Mucosa of descending colon (tissue), 3 donors: ENCODE measurements around the gene CAMSAP2. TPM values are rescaled to one million over a fixed set of nuclear protein-coding genes. Genes with fewer than 3 reads are reported as not detected.
A peak's percentile ranks its signal among the peaks of the same experiment; 100 is the strongest.

Source experiments
- ATAC-seq: fragments of 200-7000 bp; cut with Tn5 transposase; one replicate; pipeline ENCODE4 v1.9.1; 2020; ENCODE audit warnings: mild to moderate bottlenecking, moderate library complexity
- DNase-seq, 3 donors: peaks; one replicate each; pipeline ENCODE4 v3.0.0-alpha.2; 2020
- H3K36me3 ChIP-seq: fragments of 200-600 bp; one replicate; pipeline ENCODE4 v1.8.0; 2021; ENCODE audit warnings: low read depth, mild to moderate bottlenecking
- H3K4me1 ChIP-seq: fragments of 200-600 bp; one replicate; pipeline ENCODE4 v1.8.0; 2021; ENCODE audit warnings: low read depth, mild to moderate bottlenecking
- H3K4me3 ChIP-seq: fragments of 200-600 bp; one replicate; pipeline ENCODE4 v1.8.0; 2021; ENCODE audit warnings: mild to moderate bottlenecking
- H3K9me3 ChIP-seq: fragments of 200-600 bp; one replicate; pipeline ENCODE4 v1.8.0; 2021; ENCODE audit warnings: mild to moderate bottlenecking
- intact Hi-C, 2 donors: fragments of 100-400 bp; cut with DNase I in 1 of 2; cut with micrococcal nuclease in 1 of 2; formaldehyde crosslinking; loops; one replicate each; pipeline versions ENCODE4 v1.11.0 to v1.11.1; 2022; cut with DNase I, micrococcal nuclease
- total RNA-seq, 3 donors: library from RNA; stranded (reverse); fragmentation: NEBNext Ultra II Directional in 2 of 3; extraction: Animal tissue kit (Norgen Biotek cat#: 25700) in 2 of 3; gene quantifications; one replicate each; pipeline versions ENCODE4 v1.2.1 to v1.2.4, GENCODE V29; 2021 to 2023
- TF ChIP-seq, protein P1 (sequence below): fragments of 200-600 bp; IDR thresholded peaks from one replicate; pipeline ENCODE4 v1.8.0; 2022; ENCODE audit warnings: antibody characterized with exemption, mild to moderate bottlenecking
- donor health status: DM: no; HTN: no; CAD: no; lungs with moderate emphysema.
- donor health status: DM: no; HTN: no; CAD: no.
- donor health status: DM: no; HTN: yes; CAD: no.

Gene CAMSAP2
- total RNA-seq, 3 donors from 2014 or later: 5.0 to 34.0 (median 7.1) TPM

DNA sequence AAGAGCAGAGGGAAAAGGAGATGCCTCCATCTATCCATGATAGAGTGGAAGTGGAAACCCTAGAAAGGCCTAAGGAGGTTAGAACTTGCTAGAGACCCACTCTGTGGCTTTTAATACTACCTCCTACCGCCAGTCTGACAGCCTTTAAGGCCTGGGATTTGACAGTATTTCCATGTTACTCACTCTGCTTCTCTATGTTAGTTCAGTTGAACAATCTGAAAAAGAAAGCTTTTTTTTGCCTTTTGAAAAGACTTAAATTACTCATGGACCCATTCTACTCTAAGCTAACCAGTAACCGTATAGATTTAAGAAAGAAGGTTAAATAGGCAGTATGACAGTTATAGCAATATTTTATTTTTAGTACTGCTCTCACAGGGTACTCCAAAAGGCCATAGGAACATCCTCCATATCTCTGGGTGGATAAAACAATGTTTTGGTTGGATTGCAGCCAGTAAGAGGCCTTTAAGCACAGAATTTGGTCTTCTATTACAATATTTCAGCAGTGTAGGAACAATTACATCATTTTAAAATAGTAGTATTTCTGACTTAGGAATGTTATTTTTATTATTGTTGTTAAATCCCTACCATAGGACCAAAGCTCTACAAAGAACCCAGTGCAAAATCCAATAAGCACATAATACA lies 118.1 kb downstream of the CAMSAP2 start:
- no peak for DNase-seq
- intact Hi-C loops: no loop called here
- no peaks in the 10 kb centered on the region for H3K36me3 ChIP-seq

DNA sequence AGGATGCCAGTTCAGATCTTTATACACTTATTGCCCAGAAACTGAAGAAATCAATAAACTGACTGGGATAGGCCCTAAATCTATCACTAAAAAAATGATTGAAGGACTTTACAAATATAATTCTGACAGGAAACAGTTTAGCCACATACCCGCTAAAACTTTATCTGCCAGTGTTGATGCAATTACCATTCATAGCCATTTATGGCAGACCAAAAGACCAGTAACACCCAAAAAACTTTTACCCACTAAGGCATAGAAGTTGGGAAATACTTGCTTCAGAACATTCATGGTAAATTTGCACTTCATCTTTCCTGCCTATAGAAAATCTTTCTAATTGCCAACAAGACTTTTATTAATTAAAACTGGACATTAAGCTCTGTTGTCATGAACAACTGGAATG lies 119.1 kb downstream of the CAMSAP2 start:
- no peak for DNase-seq
- Histone ChIP-seq H3K36me3 (no peaks in the 10 kb centered on the region), H3K9me3 (no peaks in the 10 kb centered on the region), H3K4me3 (no peak overlapping the region), H3K4me1 (no peaks in the 10 kb centered on the region)
- intact Hi-C loops: no loop called here
- ATAC-seq: no peak
- TF ChIP-seq, protein P1, sequence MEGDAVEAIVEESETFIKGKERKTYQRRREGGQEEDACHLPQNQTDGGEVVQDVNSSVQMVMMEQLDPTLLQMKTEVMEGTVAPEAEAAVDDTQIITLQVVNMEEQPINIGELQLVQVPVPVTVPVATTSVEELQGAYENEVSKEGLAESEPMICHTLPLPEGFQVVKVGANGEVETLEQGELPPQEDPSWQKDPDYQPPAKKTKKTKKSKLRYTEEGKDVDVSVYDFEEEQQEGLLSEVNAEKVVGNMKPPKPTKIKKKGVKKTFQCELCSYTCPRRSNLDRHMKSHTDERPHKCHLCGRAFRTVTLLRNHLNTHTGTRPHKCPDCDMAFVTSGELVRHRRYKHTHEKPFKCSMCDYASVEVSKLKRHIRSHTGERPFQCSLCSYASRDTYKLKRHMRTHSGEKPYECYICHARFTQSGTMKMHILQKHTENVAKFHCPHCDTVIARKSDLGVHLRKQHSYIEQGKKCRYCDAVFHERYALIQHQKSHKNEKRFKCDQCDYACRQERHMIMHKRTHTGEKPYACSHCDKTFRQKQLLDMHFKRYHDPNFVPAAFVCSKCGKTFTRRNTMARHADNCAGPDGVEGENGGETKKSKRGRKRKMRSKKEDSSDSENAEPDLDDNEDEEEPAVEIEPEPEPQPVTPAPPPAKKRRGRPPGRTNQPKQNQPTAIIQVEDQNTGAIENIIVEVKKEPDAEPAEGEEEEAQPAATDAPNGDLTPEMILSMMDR: no peak

More for the DNA sequence above, 118.1 kb downstream of the CAMSAP2 start:
- Histone ChIP-seq H3K4me3 (no peak overlapping the region), H3K9me3 (no peaks in the 10 kb centered on the region), H3K4me1 (no peaks in the 10 kb centered on the region)
- ATAC-seq: no peak
- TF ChIP-seq, protein P1: no peak

DNA sequence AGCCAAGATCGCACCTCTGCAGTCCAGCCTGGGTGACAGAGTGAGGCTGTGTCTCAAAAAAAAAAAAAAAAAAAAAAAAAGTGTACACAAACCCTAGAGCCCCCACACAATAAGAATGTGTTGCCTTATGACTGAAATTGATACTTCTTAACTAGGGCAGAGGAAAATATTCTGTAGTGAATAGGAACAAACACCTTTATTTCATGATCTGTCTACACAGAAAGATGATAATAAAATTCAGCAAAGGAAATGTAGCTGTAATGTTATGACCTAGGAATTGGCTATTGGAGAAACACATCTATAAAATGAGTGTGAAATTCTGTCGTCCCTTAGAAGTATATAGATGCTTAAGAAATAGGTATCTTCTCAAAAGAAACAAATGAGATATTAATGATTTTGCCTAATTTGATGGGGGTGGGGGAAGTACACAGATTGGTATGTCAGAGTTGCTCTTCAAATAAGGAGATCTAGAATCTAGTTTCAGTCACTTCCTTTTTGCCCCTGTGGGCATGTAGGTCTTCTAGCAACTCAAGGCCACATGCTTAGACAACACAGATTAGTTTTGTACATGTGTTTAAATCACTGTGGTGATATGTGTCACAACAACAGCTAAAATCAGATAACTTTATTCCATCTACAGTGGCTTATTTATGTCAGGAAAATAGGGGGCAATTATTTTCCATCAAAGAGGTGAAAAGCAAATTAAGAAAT lies 123.4 kb downstream of the CAMSAP2 start:
- TF ChIP-seq, protein P1: no peak
- ATAC-seq: no peak

DNA sequence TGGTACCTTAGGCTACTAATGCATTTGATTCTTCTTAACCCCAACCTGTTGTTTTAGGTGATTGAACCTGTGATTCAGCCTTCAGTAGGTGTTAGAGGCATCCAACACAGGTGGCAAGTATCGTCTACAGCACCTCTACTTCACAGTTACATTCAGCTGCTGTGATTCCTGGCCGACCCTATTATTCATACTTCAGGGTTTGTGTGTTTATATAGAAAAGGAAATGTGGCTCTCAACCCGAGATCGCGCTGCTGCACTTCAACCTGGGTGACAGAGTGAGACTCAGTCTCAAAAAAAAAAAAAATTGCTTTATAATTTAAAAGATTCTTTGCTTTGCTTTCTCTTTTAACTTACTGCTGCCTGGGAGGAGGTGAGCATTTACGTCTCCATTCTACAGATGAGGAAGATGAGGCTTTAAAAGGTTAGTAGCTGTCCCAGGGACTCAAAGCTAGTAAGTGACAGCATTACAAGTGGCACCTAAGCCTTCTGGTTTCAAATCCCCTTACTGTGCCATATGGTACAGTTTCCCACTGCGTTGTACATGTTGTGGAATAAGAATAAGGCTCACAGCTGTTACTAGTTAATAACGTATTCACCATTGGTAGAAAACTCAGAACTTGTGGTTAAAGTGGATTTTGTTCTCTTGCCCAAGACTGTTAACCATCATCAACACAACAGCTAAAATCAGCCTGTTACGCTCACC lies 124.2 kb downstream of the CAMSAP2 start:
- no peak for DNase-seq

More for the DNA sequence above, 123.4 kb downstream of the CAMSAP2 start:
- Histone ChIP-seq H3K9me3 (no peaks in the 10 kb centered on the region), H3K36me3 (no peaks in the 10 kb centered on the region), H3K4me1 (no peaks in the 10 kb centered on the region), H3K4me3 (no peak overlapping the region)
- intact Hi-C loops: no loop called here
- no peak for DNase-seq

DNA sequence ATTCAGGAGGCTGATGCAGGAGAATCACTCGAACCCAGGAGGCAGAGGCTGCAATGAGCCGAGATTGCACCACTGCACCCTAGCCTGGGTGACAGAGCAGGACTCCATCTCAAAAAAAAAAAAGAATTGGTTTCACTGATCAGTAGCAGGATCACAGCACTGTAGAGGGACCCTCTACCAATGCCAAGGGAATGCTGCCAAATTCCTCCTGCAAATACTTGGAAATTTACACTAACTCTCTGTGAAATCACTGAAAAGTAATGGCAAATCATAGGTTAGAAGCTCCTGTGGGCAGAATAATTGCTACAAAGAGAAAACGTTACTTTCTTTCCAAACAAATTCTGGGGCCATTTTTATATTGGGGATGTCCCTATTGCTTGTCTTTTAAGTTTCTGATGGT lies 127.4 kb downstream of the CAMSAP2 start:
- intact Hi-C loops: no loop called here
- no peak for DNase-seq

More for the DNA sequence above, 124.2 kb downstream of the CAMSAP2 start:
- H3K4me3 ChIP-seq: no peak overlapping the region
- peak; percentile 19 for ATAC-seq
- no peaks in the 10 kb centered on the region for H3K4me1 ChIP-seq
- TF ChIP-seq, protein P1: no peak
- no peaks in the 10 kb centered on the region for H3K36me3 ChIP-seq
- no peaks in the 10 kb centered on the region for H3K9me3 ChIP-seq
- intact Hi-C loops: no loop called here

More for the DNA sequence above, 127.4 kb downstream of the CAMSAP2 start:
- H3K4me1 ChIP-seq: no peaks in the 10 kb centered on the region
- H3K4me3 ChIP-seq: no peak overlapping the region
- no peaks in the 10 kb centered on the region for H3K36me3 ChIP-seq
- no peaks in the 10 kb centered on the region for H3K9me3 ChIP-seq
- no peak for ATAC-seq
- TF ChIP-seq, protein P1: no peak
